GM13976 (cell line): ENCODE results near the gene RPSA.

Experiments used
- DNase-seq: peaks from one replicate; pipeline ENCODE4 v3.0.0; 2012; ENCODE audit warnings: low spot score
- CTCF ChIP-seq: IDR thresholded peaks from 2 replicates; pipeline ENCODE4 v1.5.1; 2012; ENCODE audit warnings: borderline replicate concordance, mild to moderate bottlenecking; ENCODE audit not compliant: insufficient read depth; ENCODE audit errors: extremely low read depth, missing control alignments, control extremely low read depth
- in situ Hi-C: fragments of 300-500 bp; cut with MboI; formaldehyde crosslinking; loops from one replicate; pipeline ENCODE4 v1.12.0; 2022; ENCODE audit warnings: low sequenced_read_pairs, mixed read lengths, inconsistent platforms; ENCODE audit not compliant: unreplicated experiment

The RPSA gene

GRCh38 chr3:39383881-39384664 is 22.4 kb upstream of the RPSA start:
- TF ChIP-seq CTCF = no peak
- in situ Hi-C loops = loop anchor here (10.0 kb wide), 1 partner anchor 179 kb away; no protein-coding TSS in a partner anchor
- DNase-seq = peak; percentile 98

GRCh38 chr3:39384665-39385000 is 21.9 kb upstream of the RPSA start:
- DNase-seq = no peak
- in situ Hi-C loops = loop anchor here (10.0 kb wide), 1 partner anchor 180 kb away; no protein-coding TSS in a partner anchor
- TF ChIP-seq CTCF = no peak

GRCh38 chr3:39385456-39386090 is 20.9 kb upstream of the RPSA start:
- no peak for DNase-seq
- in situ Hi-C loops = loop anchor here (10.0 kb wide), 1 partner anchor 181 kb away; no protein-coding TSS in a partner anchor
- TF ChIP-seq CTCF = no peak

GRCh38 chr3:39386318-39386717 is 20.2 kb upstream of the RPSA start:
- no peak for TF ChIP-seq CTCF
- in situ Hi-C loops = loop anchor here (10.0 kb wide), 1 partner anchor 182 kb away; no protein-coding TSS in a partner anchor
- DNase-seq = no peak

- DNase-seq = no peak
- in situ Hi-C loops = loop anchor here (10.0 kb wide), 1 partner anchor 183 kb away; no protein-coding TSS in a partner anchor
- no peak for TF ChIP-seq CTCF
Measured at GRCh38 chr3:39387411-39387975, 19.0 kb upstream of the RPSA start.

- no peak for TF ChIP-seq CTCF
- in situ Hi-C loops = loop anchor here (10.0 kb wide), 1 partner anchor 183 kb away; no protein-coding TSS in a partner anchor
- DNase-seq = no peak
Measured at GRCh38 chr3:39388153-39388552, 18.4 kb upstream of the RPSA start.
